NCI-H1436 treated with DMSO at 0.1 percent for 48 hours (cell line): ENCODE results near the gene QSOX1.
"Not testable (repeated sequence)": the region's sequence is repeated elsewhere in the genome, so short reads cannot be mapped to it uniquely, and the experiment has no call there.

Source experiments
- DNase-seq: peaks from one replicate; lab custom pipeline; 2025; lab: John Stamatoyannopoulos, UW

QSOX1 gene

GRCh38 chr1:180190091-180190490 lies 35.4 kb downstream of the QSOX1 start:
- no peak for DNase-seq

GRCh38 chr1:180192172-180192571 lies 37.5 kb downstream of the QSOX1 start:
- DNase-seq: no peak

- no peak for DNase-seq
These were observed 38.7 kb downstream of the QSOX1 start for GRCh38 chr1:180193141-180194047.

- no peak for DNase-seq
These were observed 39.4 kb downstream of the QSOX1 start for GRCh38 chr1:180194048-180194425.

GRCh38 chr1:180194546-180195207 lies 40.0 kb downstream of the QSOX1 start:
- DNase-seq: no peak

- no peak for DNase-seq
These were observed 40.7 kb downstream of the QSOX1 start for GRCh38 chr1:180195401-180195800.

- no peak for DNase-seq
These were observed 41.2 kb downstream of the QSOX1 start for GRCh38 chr1:180195916-180196315.

- no peak for DNase-seq
These were observed 41.9 kb downstream of the QSOX1 start for GRCh38 chr1:180196436-180197003.

- DNase-seq: no peak
These were observed 42.6 kb downstream of the QSOX1 start for GRCh38 chr1:180197231-180197630.

- no peak for DNase-seq
These were observed 43.5 kb downstream of the QSOX1 start for GRCh38 chr1:180198196-180198595.

GRCh38 chr1:180198611-180199010 lies 43.9 kb downstream of the QSOX1 start:
- DNase-seq: no peak

GRCh38 chr1:180199018-180199417 lies 44.3 kb downstream of the QSOX1 start:
- no peak for DNase-seq

GRCh38 chr1:180201451-180202200 lies 47.0 kb downstream of the QSOX1 start:
- no peak for DNase-seq

- not testable (repeated sequence) for DNase-seq
These were observed 47.9 kb downstream of the QSOX1 start for GRCh38 chr1:180202588-180202987.

GRCh38 chr1:180204231-180204630 lies 49.6 kb downstream of the QSOX1 start:
- no peak for DNase-seq

GRCh38 chr1:180206581-180206980 lies 51.9 kb downstream of the QSOX1 start:
- no peak for DNase-seq

- DNase-seq: no peak
These were observed 53.6 kb downstream of the QSOX1 start for GRCh38 chr1:180208264-180208663.

- DNase-seq: no peak
These were observed 55.4 kb downstream of the QSOX1 start for GRCh38 chr1:180210008-180210620.

- DNase-seq: no peak
These were observed 56.6 kb downstream of the QSOX1 start for GRCh38 chr1:180211156-180211859.

GRCh38 chr1:180211860-180212229 lies 57.2 kb downstream of the QSOX1 start:
- DNase-seq: no peak
